Mononuclear cell (primary cell): ENCODE measurements around the gene PHPT1. TPM values are rescaled to one million over a fixed set of nuclear protein-coding genes. Genes with fewer than 3 reads are reported as not detected.
"Not testable (repeated sequence)": the region's sequence is repeated elsewhere in the genome, so short reads cannot be mapped to it uniquely, and the experiment has no call there.

Source experiments
- H3K27me3 ChIP-seq: 2 replicates; pipeline ENCODE4 v1.6.0; 2011; ENCODE audit warnings: low read length, control low read depth; ENCODE audit not compliant: insufficient read depth
- H3K4me1 ChIP-seq: 2 replicates; pipeline ENCODE4 v1.5.1; 2011; ENCODE audit warnings: mild to moderate bottlenecking, low read length, control low read depth; ENCODE audit not compliant: insufficient read depth
- H3K4me3 ChIP-seq: 2 replicates; pipeline ENCODE4 v1.5.1; 2011; ENCODE audit warnings: mild to moderate bottlenecking, low read length, moderate library complexity
- H3K9me3 ChIP-seq: 2 replicates; pipeline ENCODE4 v1.5.1; 2011; ENCODE audit warnings: low read depth, mild to moderate bottlenecking, control low read depth, low read length
- total RNA-seq: library from RNA; depleted of rRNA; stranded (reverse); fragments of >200 nt; gene quantifications from one replicate; pipeline ENCODE4 v1.2.3, GENCODE V29; 2012

The PHPT1 gene
- total RNA-seq, 1 donor = 14.0 TPM

DNA sequence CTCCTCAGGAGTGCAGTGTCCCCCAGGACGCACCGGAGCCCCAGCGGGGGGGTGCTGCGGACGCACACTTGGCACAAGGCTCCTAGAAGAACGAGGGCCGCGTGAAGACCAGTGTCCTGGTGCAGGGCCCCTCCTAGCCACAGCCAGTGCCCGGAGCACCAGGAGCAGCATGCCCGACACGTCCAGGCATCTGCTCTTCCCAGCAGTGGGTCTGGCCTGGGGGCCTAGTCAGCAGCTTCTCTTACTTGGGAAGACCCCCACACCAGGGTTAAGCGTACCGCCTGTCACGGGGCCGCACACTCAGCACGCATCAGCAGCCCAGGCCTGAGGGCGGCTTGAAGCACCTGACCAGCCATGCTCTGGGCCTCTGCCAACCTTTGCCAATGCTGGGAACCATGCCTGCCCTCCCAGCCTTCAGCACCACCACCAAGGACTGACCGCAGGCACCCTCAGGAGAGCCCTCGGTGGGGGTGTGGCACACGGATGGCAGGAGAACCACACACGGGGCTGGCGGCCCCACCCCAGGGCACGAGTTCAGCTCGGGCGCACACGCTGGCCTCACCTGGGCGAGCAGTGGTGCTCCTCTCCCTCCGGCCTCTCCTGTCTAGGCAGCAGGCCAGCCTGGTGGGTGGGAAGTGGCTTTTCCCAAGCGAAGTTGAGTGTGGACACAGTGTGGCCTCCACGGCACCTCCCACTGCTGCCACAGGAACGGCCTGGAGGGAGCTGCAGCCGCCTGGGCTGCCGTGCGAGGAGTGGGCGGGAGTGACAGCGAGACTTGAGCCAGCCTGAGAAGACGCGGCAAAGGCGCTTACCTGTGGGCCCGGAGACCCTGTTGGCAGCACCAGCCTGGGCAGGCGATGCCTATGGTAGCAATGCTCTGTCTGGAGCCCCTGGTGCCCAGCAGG lies 19.0 kb upstream of the PHPT1 start:
- H3K4me3 ChIP-seq = no peak overlapping the region
- no peaks in the 10 kb centered on the region for H3K9me3 ChIP-seq
- no peaks in the 10 kb centered on the region for H3K4me1 ChIP-seq
- no peaks in the 10 kb centered on the region for H3K27me3 ChIP-seq

DNA sequence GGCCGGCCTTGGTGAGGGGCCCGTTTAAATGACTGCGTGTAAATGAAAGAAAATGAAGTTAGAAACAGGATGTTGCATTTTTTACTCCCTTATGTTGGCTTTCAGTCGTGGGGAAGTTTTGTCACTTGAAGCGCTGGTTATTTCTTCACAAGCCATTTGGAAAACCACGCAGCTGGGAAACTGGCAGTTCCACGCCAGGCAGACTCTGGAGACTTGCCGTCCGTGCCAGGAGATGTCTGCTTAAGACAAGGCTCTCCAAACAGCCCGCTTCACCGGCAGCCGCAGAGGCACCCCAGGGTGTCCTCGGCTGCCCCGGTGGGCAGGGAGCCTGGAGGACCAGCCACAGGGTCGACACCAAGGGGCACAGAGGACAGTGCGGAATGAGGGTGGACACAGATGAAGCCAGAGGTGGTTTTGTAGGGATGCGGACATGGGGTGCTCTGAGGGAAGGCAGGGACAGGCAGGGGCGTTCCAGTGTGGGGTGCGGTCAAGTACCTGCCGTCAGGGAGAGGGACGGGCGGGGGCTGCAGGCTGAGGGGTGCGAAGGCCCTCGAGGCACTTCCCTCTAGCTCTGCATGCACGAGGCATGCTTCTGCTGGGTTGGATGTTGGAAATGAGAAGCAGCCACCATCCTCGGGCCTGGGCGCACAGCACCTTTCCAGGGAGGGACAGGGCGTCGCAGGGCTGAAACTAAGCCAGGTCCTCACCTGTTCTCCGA lies 18.0 kb upstream of the PHPT1 start:
- no peaks in the 10 kb centered on the region for H3K27me3 ChIP-seq
- H3K4me3 ChIP-seq = no peak overlapping the region
- no peaks in the 10 kb centered on the region for H3K4me1 ChIP-seq
- H3K9me3 ChIP-seq = no peaks in the 10 kb centered on the region

DNA sequence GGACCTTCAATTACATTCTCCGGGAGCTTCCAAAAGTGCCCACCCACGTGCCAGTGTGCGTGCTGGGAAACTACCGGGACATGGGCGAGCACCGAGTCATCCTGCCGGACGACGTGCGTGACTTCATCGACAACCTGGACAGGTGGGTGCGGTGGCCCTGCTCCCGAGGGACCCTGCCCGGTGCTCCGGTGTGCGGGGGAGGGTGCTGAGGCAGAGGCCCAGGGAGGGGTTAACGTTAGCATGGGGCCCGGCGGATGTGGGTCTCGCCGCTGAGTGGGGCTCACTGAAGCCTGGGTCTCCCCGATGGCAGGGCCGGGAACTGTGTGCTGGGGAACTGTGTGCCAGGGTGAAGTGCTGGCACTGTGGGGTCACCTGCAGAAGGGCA lies 17.5 kb upstream of the PHPT1 start:
- Histone ChIP-seq H3K4me1 (no peaks in the 10 kb centered on the region), H3K9me3 (no peaks in the 10 kb centered on the region), H3K4me3 (no peak overlapping the region), H3K27me3 (no peaks in the 10 kb centered on the region)

DNA sequence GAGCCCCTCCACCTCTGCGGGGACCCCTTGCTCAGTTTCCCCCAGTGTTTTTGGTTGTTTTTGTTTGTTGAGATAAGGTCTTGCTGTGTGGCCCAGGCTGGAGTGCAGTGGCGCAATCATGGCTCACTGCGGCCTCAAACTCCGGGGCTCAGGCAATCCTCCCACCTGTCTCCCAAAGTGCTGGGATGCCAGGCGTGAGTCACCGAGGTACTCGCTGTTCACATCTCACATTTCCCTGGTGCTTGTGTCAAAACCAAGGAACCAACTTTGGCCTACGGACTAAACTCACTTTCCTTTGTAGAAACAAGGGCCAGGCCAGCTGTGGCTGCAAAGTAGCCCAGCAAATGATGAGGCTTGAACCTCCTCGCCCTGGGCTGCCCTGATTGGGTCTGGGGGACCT lies 16.6 kb upstream of the PHPT1 start:
- H3K27me3 ChIP-seq = no peaks in the 10 kb centered on the region
- no peaks in the 10 kb centered on the region for H3K9me3 ChIP-seq
- H3K4me1 ChIP-seq = no peaks in the 10 kb centered on the region
- H3K4me3 ChIP-seq = no peak overlapping the region

DNA sequence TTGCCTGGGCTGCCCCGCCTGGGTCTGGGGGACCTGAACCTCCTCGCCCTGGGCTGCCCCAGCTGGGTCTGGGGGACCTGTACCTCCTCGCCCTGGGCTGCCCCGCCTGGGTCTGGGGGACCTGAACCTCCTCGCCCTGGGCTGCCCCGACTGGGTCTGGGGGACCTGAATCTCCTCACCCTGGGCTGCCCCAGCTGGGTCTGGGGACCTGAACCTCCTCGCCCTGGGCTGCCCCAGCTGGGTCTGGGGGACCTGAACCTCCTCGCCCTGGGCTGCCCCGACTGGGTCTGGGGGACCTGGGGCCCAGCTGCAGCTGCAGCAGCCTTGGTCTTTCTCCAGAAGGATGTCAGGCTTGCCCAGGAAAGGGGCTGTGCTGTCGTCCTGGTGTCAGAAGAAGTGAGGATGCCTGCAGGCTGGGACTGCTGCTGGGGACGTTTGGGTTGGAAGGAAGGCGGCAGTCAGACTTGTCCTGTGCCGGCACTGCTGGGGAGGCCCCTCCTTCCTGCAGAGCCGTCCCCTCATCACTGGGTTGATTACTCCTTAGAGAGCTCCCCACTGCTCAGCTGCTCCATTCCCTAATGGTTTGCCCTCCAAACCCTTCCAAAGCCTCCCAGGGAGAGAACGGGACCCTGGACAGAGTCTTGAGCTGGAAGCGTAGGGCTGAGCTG lies 15.7 kb upstream of the PHPT1 start:
- not testable (repeated sequence) for H3K27me3 ChIP-seq, H3K4me3 ChIP-seq, H3K4me1 ChIP-seq, H3K9me3 ChIP-seq

DNA sequence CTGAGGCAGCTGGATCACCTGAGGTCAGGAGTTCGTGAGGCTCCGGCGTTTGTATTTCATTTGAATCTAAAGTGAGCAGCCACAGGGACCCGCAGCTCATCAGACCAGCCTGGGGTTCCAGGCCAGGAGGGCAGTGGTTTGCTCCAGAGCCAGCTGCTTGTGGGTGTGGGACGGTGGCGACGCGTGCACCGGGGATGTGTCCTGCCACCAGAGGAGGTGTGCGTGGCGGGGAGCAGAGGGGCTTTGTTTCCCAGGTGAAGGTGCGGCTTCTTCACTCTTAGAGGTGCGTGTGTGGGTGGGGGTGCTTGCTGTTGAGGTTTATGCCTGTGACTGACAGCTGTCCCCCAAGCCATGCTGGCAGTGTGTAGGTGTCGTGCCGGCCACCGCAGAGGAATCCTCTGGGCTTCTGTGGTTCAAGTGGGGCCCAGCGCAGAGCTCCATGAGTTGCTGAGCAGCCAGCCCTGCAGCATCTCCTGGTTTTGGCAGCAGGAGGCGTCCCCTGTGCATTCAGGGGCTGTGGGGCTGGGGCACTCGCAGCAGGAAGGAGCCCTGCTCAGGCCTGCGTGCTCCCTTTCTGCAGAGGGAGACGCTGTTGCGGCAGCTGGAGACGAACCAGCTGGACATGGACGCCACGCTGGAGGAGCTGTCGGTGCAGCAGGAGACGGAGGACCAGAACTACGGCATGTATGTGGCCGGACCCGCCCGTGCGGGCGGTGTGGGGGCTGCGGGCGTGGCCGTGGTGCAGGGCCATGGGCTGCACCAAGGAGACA lies 13.9 kb upstream of the PHPT1 start:
- Histone ChIP-seq H3K9me3 (no peaks in the 10 kb centered on the region), H3K4me1 (no peaks in the 10 kb centered on the region), H3K27me3 (no peaks in the 10 kb centered on the region), H3K4me3 (no peak overlapping the region)

DNA sequence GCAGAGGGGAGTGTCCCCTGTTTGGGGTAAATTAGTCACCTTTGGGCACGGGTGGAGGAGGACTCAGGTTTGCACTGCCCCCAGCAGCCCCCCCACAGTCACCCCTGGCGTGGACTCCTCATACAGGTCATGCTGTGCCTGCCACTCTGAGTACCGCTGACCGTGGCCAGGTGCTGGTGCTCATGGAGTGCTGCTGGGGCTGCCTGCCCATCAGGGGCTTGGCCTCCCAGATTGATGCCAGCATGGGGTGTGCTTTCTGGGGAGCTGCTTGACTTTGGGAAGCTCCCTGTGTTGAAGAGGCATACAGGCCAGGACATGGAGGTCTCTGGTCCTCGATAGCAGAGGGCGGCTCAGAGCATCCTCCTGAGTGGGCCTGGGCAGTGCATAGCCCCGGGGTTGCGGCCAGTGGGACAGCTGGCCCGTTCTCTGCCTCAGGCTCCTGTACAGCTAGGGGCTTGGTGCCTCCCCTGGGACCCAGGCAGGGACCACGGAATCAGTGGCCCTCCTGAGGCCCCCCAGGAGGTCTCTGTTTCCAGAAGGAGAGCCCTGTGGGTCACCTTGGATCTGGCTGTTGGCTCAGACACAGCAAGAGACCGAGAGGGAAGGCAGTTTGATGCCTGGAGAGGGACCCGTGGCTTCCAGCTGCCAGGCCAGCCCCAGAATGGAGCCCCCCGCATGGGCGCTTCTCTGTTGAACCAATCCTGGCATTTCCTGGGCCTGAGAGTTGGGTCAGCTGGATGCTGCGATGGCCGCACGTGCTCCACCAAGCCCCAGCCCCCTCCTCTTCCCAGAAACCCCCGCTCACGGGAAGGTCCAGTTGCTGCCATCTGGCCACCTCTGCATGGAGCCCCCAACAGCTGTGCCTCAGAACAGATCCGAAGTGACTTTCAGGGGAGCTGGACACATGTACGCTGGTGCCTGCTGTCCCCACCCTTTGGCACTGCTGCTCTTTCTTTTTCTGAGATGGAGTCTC lies 13.0 kb upstream of the PHPT1 start:
- no peaks in the 10 kb centered on the region for H3K27me3 ChIP-seq

DNA sequence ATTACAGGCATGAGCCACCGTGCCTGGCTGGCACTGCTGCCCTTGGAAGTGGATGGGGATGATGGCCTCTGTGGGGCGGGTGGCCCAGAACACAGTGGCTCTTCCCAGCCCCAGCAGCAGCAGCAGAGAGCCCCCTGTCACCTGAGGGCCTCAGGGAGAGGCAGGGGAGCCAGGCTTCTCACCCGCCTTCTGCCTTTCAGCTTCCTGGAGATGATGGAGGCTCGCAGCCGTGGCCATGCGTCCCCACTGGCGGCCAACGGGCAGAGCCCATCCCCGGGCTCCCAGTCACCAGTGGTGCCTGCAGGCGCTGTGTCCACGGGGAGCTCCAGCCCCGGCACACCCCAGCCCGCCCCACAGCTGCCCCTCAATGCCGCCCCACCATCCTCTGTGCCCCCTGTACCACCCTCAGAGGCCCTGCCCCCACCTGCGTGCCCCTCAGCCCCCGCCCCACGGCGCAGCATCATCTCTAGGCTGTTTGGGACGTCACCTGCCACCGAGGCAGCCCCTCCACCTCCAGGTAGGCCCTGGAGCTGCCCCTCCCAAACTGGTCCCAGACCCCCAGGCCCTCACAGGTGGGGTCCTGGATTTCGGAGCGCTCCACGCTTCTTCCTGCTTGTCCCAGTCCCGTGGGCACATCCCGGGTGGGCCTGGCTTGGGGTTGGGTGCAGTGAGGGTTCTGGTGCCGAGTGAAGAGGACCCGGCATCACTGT lies 11.9 kb upstream of the PHPT1 start:
- H3K4me1 ChIP-seq = peaks cover 9% of the 10 kb centered on the region
- H3K4me3 ChIP-seq = no peak overlapping the region
- H3K9me3 ChIP-seq = no peaks in the 10 kb centered on the region
- no peaks in the 10 kb centered on the region for H3K27me3 ChIP-seq

More for the DNA sequence above, 13.0 kb upstream of the PHPT1 start:
- no peaks in the 10 kb centered on the region for H3K9me3 ChIP-seq
- no peaks in the 10 kb centered on the region for H3K4me1 ChIP-seq
- H3K4me3 ChIP-seq = no peak overlapping the region

DNA sequence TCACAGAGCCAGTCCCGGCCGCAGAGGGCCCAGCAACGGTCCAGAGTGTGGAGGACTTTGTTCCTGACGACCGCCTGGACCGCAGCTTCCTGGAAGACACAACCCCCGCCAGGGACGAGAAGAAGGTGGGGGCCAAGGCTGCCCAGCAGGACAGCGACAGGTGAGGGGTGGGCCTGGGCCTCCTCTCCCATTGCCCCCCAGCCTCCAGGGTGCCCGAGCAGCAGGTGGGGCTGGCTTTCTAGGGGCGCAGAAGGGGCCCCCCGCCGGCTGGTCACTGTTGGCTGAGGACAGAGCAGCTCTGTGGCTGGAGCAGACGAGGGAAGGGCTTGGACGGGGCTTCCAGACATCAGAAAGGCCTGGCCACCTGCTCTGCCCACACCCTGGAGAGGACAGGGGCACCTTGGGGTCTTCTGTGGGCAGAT lies 11.3 kb upstream of the PHPT1 start:
- not testable (repeated sequence) for H3K9me3 ChIP-seq

DNA sequence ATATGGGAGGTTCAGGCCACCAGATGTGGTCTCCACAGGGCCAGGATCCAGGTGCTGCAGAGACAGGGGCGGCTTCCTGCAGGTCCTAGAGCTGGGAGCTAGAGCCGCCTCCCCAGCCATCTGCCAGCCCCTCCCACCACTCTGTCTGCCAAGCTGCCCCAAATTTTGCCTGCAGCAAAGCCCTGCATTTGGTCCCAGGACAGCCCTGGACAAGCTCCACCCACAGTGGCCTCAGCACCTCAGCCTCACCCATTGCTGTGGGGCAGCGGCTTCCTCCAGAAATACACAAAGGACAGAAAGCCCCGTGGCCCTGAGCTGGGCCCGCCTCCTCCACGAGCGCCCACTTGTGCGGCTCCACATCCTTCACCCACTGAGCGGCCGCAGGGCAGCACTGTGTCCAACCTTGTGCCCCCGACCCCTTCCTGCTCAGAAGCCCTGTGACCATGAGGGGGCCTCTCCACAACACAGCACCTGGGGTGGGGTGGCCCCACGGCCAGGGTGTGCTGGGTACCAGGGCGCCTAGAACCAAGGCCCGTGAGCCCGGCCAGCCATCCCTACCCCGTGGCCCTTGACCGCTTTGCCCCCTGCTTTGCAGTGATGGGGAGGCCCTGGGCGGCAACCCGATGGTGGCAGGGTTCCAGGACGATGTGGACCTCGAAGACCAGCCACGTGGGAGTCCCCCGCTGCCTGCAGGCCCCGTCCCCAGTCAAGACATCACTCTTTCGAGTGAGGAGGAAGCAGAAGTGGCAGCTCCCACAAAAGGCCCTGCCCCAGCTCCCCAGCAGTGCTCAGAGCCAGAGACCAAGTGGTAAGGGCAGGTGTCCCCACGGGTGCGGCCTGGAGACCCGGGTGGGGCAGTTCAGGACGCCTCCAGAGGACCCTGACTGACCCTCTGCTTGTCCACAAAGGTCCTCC lies 10.6 kb upstream of the PHPT1 start:
- Histone ChIP-seq H3K4me3 (no peak overlapping the region), H3K27me3 (no peaks in the 10 kb centered on the region), H3K9me3 (no peaks in the 10 kb centered on the region), H3K4me1 (peaks cover 19% of the 10 kb centered on the region)

More for the DNA sequence above, 11.3 kb upstream of the PHPT1 start:
- H3K27me3 ChIP-seq, H3K4me3 ChIP-seq: not testable (repeated sequence)
- H3K4me1 ChIP-seq = peaks cover 13% of the 10 kb centered on the region

DNA sequence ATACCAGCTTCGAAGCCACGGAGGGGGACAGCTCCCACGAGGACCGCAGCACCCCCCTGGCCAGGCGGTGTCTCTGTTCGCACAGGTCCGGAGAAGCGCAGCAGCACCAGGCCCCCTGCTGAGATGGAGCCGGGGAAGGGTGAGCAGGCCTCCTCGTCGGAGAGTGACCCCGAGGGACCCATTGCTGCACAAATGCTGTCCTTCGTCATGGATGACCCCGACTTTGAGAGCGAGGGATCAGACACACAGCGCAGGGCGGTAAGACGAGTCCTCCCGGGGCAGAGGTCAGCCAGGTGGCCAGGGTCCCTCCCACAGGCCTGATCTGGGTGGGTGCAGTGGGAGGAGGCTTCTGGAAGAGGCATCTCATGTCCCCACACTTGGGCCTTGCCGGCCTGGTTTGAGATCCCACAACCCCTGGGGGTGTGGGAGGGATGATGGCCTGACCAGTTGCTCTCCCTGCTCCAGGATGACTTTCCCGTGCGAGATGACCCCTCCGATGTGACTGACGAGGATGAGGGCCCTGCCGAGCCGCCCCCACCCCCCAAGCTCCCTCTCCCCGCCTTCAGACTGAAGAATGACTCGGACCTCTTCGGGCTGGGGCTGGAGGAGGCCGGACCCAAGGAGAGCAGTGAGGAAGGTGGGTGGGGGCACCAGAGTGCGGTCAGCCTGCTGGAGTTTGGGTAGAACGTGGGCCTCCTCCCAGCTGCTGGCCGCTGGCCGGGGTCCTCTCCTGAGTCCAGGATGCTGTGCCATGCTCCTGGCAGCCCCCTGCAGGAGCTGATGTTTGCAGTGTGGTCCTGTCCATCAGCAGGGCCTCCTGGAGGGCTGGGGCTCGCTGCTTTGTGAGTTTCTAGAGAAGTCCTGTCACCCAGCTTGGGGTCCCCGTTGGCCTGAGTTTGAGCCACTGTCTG lies 9.7 kb upstream of the PHPT1 start:
- Histone ChIP-seq H3K9me3 (no peaks in the 10 kb centered on the region), H3K27me3 (peaks cover 4% of the 10 kb centered on the region), H3K4me3 (no peak overlapping the region), H3K4me1 (peaks cover 25% of the 10 kb centered on the region)
